Activated CD4-positive, alpha-beta memory T cell treated with anti-CD3 and anti-CD28 coated beads, Interleukin-2, amount 10 ng/mL, durations not matched to agents 7 days and 5 days (primary cell): ENCODE measurements around the gene SLC2A11. TPM values are rescaled to one million over a fixed set of nuclear protein-coding genes. Genes with fewer than 3 reads are reported as not detected.

ENCODE experiments used
- CTCF ChIA-PET: fragments of 350-600 bp; sonication (Branson Sonifier 250); formaldehyde crosslinking; loops from one replicate; lab custom pipeline; 2021; ENCODE audit warnings: antibody characterized with exemption, inconsistent platforms; lab: Charles Lee
- POLR2A ChIA-PET: fragments of 350-600 bp; sonication (Branson Sonifier 250); formaldehyde crosslinking; loops from one replicate; lab custom pipeline; 2021; ENCODE audit warnings: antibody characterized with exemption; lab: Charles Lee
- DNase-seq: peaks from one replicate; pipeline ENCODE4 v3.0.0-alpha.2; 2020
- H3K27ac Mint-ChIP-seq: one replicate; pipeline ENCODE4 v1.8.0; 2021; ENCODE audit warnings: mild to moderate bottlenecking, mixed read lengths
- H3K27me3 Mint-ChIP-seq: one replicate; pipeline ENCODE4 v1.8.0; 2021; ENCODE audit warnings: mixed read lengths
- H3K36me3 Mint-ChIP-seq: one replicate; pipeline ENCODE4 v1.8.0; 2021; ENCODE audit warnings: low read depth, mixed read lengths
- H3K4me1 Mint-ChIP-seq: one replicate; pipeline ENCODE4 v1.8.0; 2021; ENCODE audit warnings: mixed read lengths
- H3K4me3 Mint-ChIP-seq: one replicate; pipeline ENCODE4 v1.8.0; 2021; ENCODE audit warnings: mild to moderate bottlenecking, mixed read lengths
- H3K9me3 Mint-ChIP-seq: one replicate; pipeline ENCODE4 v1.8.0; 2021; ENCODE audit warnings: mixed read lengths
- total RNA-seq, 2 experiments: library from RNA; stranded (reverse); gene quantifications; one replicate each; pipeline ENCODE4 v1.2.3, GENCODE V29; 2021

The SLC2A11 gene
- total RNA-seq, 2 experiments from 2014 or later: 6.5 TPM

DNA sequence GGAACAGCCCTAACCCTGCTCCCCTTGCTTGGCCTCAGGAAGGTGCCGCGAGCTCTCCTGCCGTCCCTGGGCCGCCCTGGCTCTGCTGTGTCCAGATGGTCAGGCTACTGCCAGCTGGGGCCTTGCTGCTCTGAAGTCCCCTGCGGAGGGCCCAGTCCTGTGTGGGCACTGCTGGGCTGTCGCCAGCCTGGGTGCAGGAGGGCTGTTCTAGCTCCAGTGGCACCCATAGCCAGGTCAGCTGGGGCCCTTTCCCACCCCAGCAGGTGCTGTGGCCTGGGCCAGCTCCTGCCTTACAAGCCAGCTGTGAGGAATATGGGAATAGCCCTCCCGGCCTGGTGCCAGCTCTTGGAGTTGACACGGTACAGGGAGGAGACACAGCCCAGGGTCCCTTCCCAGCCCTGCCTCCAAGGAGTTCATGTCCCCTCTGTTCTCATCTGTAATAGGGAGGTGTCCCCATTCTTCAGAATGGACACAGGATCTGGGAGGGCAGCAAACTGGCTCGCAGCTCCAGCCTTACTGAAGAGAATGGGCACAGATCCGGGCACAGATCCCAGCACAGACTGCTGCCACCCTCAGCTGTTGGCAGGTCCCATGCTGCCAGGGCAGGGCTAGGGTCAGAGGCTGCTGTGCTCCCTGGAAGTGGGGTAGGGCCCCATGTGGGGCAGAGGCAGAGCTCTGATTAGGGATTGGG lies 22.7 kb upstream of the SLC2A11 start:
- ChIA-PET CTCF (interaction anchor here (0.8 to 1.0 kb wide), 2 partner anchors 15 to 23 kb away, joined by 3 read pairs; partner anchors contain the start of gene SLC2A11), POLR2A (interaction anchor here (0.7 to 1.8 kb wide), 4 partner anchors 8 to 48 kb away, joined by 3 to 5 read pairs (median 4); partner anchors contain the start of genes SLC2A11 and SMARCB1)
- Mint-ChIP-seq H3K27me3 (no peaks in the 10 kb centered on the region), H3K27ac (no peak overlapping the region), H3K9me3 (no peaks in the 10 kb centered on the region), H3K36me3 (peaks cover 9% of the 10 kb centered on the region), H3K4me3 (no peak overlapping the region), H3K4me1 (peaks cover 22% of the 10 kb centered on the region)
- no peak for DNase-seq

- CTCF ChIA-PET: interaction anchor here (0.8 to 1.0 kb wide), 2 partner anchors 14 to 22 kb away, joined by 3 read pairs; partner anchors contain the start of gene SLC2A11
These were observed 22.1 kb upstream of the SLC2A11 start for GRCh38 chr22:23835484-23836144.

GRCh38 chr22:23836281-23836680 lies 21.4 kb upstream of the SLC2A11 start:
- no peak for DNase-seq
- CTCF ChIA-PET: no interaction called here
- POLR2A ChIA-PET: interaction anchor here (1.4 kb wide), 1 partner anchor 10 kb away, joined by 5 read pairs; no protein-coding TSS in a partner anchor
- H3K36me3 Mint-ChIP-seq: peaks cover 2% of the 10 kb centered on the region
- no peak overlapping the region for H3K4me3 Mint-ChIP-seq
- no peak overlapping the region for H3K27ac Mint-ChIP-seq
- H3K9me3 Mint-ChIP-seq: no peaks in the 10 kb centered on the region
- peaks cover 23% of the 10 kb centered on the region for H3K4me1 Mint-ChIP-seq
- peaks cover 7% of the 10 kb centered on the region for H3K27me3 Mint-ChIP-seq

More at GRCh38 chr22:23835484-23836144, 22.1 kb upstream of the SLC2A11 start:
- POLR2A ChIA-PET: interaction anchor here (0.7 to 1.8 kb wide), 4 partner anchors 9 to 49 kb away, joined by 3 to 5 read pairs (median 4); partner anchors contain the start of genes SLC2A11 and SMARCB1
- Mint-ChIP-seq H3K27ac (no peak overlapping the region), H3K4me3 (no peak overlapping the region), H3K36me3 (peaks cover 4% of the 10 kb centered on the region), H3K27me3 (peaks cover under 1% of the 10 kb centered on the region), H3K4me1 (peaks cover 23% of the 10 kb centered on the region), H3K9me3 (no peaks in the 10 kb centered on the region)
- no peak for DNase-seq

GRCh38 chr22:23836692-23837495 lies 20.8 kb upstream of the SLC2A11 start:
- peak overlapping the region; percentile 22 for H3K4me3 Mint-ChIP-seq
- peaks cover 2% of the 10 kb centered on the region for H3K36me3 Mint-ChIP-seq
- ChIA-PET POLR2A (interaction anchor here (1.3 to 1.4 kb wide), 2 partner anchors 10 to 69 kb away, joined by 3 to 5 read pairs; no protein-coding TSS in a partner anchor), CTCF (no interaction called here)
- peaks cover 9% of the 10 kb centered on the region for H3K27me3 Mint-ChIP-seq
- no peaks in the 10 kb centered on the region for H3K9me3 Mint-ChIP-seq
- no peak for DNase-seq
- no peak overlapping the region for H3K27ac Mint-ChIP-seq
- H3K4me1 Mint-ChIP-seq: peaks cover 23% of the 10 kb centered on the region

DNA sequence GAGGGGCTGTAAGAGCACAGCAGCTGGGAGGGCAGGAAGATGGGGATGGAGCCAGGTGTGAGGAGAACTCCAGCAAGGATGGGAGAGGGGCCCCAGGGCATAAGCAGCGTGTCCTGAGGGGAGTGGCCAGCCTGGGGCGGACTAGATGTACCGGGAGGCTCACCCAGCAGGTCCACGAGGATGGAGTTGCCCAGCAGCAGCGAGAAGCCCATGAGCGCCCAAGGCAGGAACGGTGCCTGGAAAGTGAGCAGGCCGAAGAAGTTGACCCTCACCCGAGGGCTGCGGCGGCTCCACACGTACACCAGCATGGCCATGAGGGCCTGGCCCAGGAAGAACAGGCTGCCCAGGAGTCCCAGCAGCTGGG lies 20.2 kb upstream of the SLC2A11 start:
- H3K27me3 Mint-ChIP-seq: peaks cover 9% of the 10 kb centered on the region
- H3K9me3 Mint-ChIP-seq: no peaks in the 10 kb centered on the region
- POLR2A ChIA-PET: interaction anchor here (1.3 to 1.5 kb wide), 4 partner anchors 9 to 69 kb away, joined by 3 to 5 read pairs (median 4); partner anchors contain the start of gene SLC2A11
- CTCF ChIA-PET: interaction anchor here (0.5 kb wide), 1 partner anchor 71 kb away, joined by 5 read pairs; no protein-coding TSS in a partner anchor
- DNase-seq: no peak
- H3K4me1 Mint-ChIP-seq: peaks cover 23% of the 10 kb centered on the region
- peak overlapping the region; percentile 85 for H3K4me3 Mint-ChIP-seq
- H3K36me3 Mint-ChIP-seq: peaks cover 2% of the 10 kb centered on the region
- H3K27ac Mint-ChIP-seq: no peak overlapping the region

GRCh38 chr22:23837911-23838680 lies 19.6 kb upstream of the SLC2A11 start:
- Mint-ChIP-seq H3K36me3 (peaks cover 2% of the 10 kb centered on the region), H3K4me1 (peaks cover 23% of the 10 kb centered on the region), H3K4me3 (peak overlapping the region; percentile 85), H3K27me3 (peaks cover 9% of the 10 kb centered on the region), H3K9me3 (no peaks in the 10 kb centered on the region), H3K27ac (peak overlapping the region; percentile 65)
- ChIA-PET CTCF (interaction anchor here (0.5 to 1.0 kb wide), 3 partner anchors 12 to 72 kb away, joined by 4 to 5 read pairs (median 5); no protein-coding TSS in a partner anchor), POLR2A (interaction anchor here (0.8 to 1.5 kb wide), 5 partner anchors 9 to 70 kb away, joined by 3 to 4 read pairs (median 3); partner anchors contain the start of gene SLC2A11)
- no peak for DNase-seq

DNA sequence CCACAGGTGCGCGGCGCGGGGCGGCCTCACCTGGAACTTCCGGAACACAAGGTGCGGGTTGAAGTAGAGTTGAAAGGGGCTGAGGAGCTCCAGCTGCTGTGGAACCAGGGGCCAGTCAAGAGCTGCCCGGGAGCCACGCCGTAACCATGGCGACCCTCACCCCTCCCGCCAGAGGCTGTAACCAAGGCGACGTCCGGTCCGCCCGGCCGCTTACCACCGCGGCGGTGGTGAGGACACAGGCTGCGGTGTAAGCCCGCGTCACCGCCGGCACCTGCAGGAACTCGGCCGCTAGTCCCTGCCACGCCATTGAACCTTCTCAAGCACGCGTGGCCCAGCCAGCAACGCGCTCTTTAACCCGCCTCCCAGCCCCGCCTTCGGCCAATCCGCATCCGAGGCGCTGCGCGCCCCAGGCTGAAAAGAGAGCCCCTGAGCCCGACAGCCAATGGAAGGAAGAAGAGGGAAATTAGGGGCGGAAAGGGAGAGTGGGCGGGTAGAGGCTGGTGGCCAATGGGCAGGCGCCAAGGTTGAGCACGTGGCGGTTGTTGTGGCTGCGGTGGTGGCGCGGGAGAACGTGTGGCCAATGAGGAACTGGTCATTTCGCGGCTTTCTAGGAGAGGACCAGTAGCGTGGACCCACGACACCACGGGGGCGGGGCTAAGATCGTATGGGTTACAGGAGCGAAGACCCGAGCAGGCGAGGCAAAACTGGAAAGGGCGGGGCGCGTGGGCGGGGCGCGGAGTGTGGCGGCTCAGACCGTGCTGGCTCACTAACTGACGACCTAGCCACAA lies 18.8 kb upstream of the SLC2A11 start, which contains the start of gene DERL3:
TSS of gene DERL3 (minus strand) at position 326 of the 788 bp plus-strand sequence. CDS start at position 307, 19 bp downstream.
- DNase-seq: peak; percentile 98
- no peaks in the 10 kb centered on the region for H3K9me3 Mint-ChIP-seq

DNA sequence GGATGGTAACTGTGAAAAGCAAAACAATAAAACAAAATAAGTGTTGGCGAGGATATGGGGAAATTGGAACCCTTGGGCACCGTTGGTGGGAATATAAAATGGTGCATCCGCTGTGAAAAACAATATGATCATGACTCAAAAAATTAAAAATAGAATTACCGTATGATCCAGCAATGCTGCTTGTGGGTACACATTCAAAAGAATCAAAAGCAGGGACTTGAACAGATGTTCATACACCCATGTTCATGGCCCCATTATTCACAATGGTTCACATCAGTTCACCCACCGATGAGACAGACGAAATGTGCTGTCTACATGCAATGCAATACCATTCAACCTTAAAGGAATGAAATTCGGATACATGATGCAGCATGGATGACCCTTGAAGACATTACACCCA lies 17.6 kb upstream of the SLC2A11 start:
- Mint-ChIP-seq H3K36me3 (peaks cover 2% of the 10 kb centered on the region), H3K4me1 (peaks cover 29% of the 10 kb centered on the region), H3K9me3 (no peaks in the 10 kb centered on the region), H3K27me3 (peaks cover 9% of the 10 kb centered on the region), H3K27ac (peak overlapping the region; percentile 10), H3K4me3 (no peak overlapping the region)
- ChIA-PET CTCF (no interaction called here), POLR2A (no interaction called here)
- no peak for DNase-seq

More for the DNA sequence above, 18.8 kb upstream of the SLC2A11 start, which contains the start of gene DERL3:
- ChIA-PET POLR2A (interaction anchor here (0.8 to 1.5 kb wide), 5 partner anchors 10 to 71 kb away, joined by 3 to 4 read pairs (median 3); partner anchors contain the start of gene SLC2A11), CTCF (interaction anchor here (0.8 to 1.0 kb wide), 2 partner anchors 11 to 13 kb away, joined by 4 to 5 read pairs; no protein-coding TSS in a partner anchor)
- Mint-ChIP-seq H3K36me3 (peaks cover 2% of the 10 kb centered on the region), H3K4me3 (peak within 1 kb of the TSS; percentile 85), H3K27me3 (peaks cover 9% of the 10 kb centered on the region), H3K27ac (peak within 1 kb of the TSS; percentile 65), H3K4me1 (peaks cover 23% of the 10 kb centered on the region)

GRCh38 chr22:23841292-23841691 lies 16.4 kb upstream of the SLC2A11 start:
- CTCF ChIA-PET: no interaction called here
- H3K4me1 Mint-ChIP-seq: peaks cover 31% of the 10 kb centered on the region
- POLR2A ChIA-PET: no interaction called here
- no peaks in the 10 kb centered on the region for H3K9me3 Mint-ChIP-seq
- no peak for DNase-seq
- H3K4me3 Mint-ChIP-seq: no peak overlapping the region
- no peak overlapping the region for H3K27ac Mint-ChIP-seq
- no peaks in the 10 kb centered on the region for H3K36me3 Mint-ChIP-seq
- H3K27me3 Mint-ChIP-seq: peaks cover 9% of the 10 kb centered on the region

DNA sequence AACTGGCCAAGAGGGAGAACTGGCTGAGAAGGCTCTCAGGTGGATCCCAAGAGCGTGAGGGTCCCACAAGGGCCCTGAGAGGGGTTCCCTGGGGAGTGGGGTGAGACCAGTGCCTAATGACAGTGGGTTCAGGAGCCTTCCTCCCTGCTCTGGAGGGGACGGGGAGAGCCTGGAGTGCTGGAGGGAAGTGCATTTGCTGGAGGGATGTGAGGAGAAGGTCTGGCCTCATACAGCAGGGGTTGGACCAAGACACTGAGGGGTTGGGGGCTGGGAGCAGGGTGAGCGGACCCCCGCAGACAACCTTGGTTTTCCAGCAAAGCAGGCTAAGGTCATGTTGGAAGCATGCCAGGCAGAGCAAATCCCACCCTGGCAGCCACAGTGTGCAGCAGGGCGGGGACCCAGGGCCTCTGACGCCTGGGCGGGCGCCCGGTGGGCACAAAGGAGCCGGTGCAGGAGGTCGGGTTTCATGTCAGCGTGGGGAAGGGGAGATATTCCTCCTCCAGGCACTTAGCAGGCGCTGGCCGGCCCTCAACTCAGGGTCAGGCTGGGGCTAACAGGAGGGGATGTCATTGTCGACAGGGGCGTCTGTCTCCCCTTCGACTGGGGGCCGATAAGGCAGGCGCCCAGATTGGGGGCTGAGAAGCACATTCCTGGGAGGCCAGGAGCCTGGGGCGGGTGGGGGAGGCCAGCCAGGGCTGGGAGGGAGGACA lies 15.8 kb upstream of the SLC2A11 start:
- ChIA-PET CTCF (no interaction called here), POLR2A (no interaction called here)
- H3K4me1 Mint-ChIP-seq: peaks cover 34% of the 10 kb centered on the region
- no peak overlapping the region for H3K4me3 Mint-ChIP-seq
- no peak for DNase-seq
- H3K27ac Mint-ChIP-seq: no peak overlapping the region
- no peaks in the 10 kb centered on the region for H3K36me3 Mint-ChIP-seq
- H3K9me3 Mint-ChIP-seq: no peaks in the 10 kb centered on the region
- H3K27me3 Mint-ChIP-seq: peaks cover 9% of the 10 kb centered on the region
